Medulla oblongata (tissue), 1 donor: ENCODE data around the gene NBPF4.
"Not testable (repeated sequence)": the region's sequence is repeated elsewhere in the genome, so short reads cannot be mapped to it uniquely, and the experiment has no call there.

Source experiments
- DNase-seq: peaks from one replicate; pipeline ENCODE4 v3.0.0-alpha.2; 2015; ENCODE audit errors: extremely low spot score

Gene NBPF4

GRCh38 chr1:108209456-108210108 lies 34.3 kb downstream of the NBPF4 start:
- no peak for DNase-seq

- no peak for DNase-seq
Measured at GRCh38 chr1:108208724-108209446, 35.0 kb downstream of the NBPF4 start.

DNA sequence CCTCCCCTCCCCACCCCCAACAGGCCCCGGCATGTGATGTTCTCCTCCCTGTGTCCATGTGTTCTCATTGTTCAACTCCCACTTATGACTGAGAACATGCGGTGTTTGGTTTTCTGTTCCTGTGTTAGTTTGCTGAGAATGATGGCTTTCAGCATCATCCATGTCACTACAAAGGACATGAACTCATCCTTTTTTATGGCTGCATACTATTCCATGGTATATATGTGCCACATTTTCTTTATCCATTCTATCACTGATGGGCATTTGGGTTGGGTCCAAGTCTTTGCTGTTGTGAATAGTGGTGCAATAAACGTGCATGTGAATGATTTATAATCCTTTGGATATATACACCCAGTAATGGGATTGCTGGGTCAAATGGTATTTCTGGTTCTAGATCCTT lies 40.3 kb downstream of the NBPF4 start:
- DNase-seq: not testable (repeated sequence)

DNA sequence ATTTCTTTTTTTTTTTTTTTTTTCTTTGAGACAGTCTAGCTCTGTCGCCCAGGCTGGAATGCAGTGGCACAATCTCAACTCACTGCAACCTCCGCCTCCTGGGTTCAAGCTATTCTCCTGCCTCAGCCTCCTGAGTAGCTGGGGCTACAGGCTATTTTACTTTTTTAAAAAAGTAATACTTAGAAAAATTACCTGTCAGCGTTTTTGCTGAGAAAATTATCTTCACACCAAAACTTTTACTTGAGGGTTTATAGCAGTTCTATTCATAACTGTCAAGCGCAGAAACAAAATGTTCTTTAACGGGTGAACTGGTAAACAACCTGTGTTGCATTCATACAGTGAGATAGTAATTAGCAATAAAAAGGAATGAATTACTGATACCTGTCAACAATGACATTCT lies 42.2 kb downstream of the NBPF4 start:
- DNase-seq: no peak

- DNase-seq: peak; percentile 68
Measured at GRCh38 chr1:108200687-108201051, 43.2 kb downstream of the NBPF4 start.

DNA sequence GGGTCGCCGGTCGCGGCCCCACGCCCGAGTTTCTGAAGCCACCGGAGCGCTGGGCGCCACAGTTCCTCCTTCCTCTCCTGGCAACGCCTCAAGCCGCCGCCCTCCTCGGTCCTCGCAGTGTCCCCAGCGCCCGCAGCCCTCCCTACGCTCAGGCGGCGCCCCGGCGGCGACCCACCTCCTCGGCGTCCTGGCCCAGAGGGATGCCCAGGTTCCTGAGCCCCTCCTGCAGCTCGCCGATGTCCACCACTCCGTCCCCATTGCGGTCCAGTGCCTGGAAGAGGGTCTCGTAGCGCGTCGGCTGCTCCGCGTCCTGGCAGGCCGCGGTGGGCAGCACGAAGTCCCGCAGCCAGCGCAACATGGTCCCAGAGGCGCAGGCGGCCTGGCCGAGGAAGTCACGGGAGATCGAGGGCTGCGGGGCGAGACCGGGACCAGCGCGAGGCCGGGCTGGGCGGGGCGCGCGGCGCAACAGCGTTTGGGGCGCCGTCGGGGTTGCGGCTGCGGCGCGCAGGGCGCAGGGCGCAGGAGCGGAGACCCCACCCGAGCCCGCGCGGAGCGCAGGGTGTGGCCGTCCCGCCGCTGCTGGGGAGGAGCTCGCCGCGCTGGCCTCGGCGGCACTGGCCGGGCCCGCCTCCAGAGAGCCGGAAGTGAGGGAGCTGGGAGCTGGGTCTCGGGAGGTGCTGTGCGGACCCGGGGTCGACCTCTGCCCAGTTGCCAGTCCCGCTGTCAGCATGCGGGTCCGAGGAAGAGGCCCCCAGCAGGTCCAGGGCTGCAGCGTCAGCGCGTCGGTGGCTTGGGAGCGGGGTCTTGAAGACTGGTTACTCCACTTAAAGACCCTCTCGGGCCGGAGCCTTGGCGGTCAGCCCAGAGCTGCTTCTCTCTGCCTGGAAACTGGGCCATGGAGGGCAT lies 43.8 kb downstream of the NBPF4 start, which contains the start of gene SLC25A24:
Gene SLC25A24, minus strand, starts transcription at position 563 of the 906 bp plus-strand sequence. Its CDS starts 205 bp downstream, at position 358.
- peak; percentile 68 for DNase-seq

- DNase-seq: no peak
Measured at GRCh38 chr1:108199201-108199691, 44.6 kb downstream of the NBPF4 start.

- no peak for DNase-seq
Measured at GRCh38 chr1:108194051-108194450, 49.8 kb downstream of the NBPF4 start.

GRCh38 chr1:108193333-108193732 lies 50.5 kb downstream of the NBPF4 start:
- DNase-seq: no peak

DNA sequence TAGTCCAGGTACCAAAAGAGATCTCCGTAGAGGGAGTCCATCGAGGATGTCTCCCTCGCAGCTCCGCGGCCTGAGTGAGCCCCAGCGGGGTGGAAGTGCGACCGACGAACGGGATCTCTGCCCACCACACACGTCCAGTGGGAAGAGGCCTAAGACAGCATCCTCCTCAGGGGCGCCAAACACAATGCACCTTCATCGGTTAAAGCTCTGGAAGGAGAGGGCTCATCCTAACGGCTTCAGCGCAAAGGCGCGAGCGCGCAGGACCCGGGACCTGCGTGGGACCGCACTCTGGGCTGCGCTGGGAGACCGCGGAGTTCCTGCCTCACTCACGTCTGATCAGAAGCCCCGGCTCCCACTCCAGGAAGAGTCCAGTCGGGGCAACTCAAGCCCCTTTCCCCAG lies 51.3 kb downstream of the NBPF4 start:
- DNase-seq: no peak

DNA sequence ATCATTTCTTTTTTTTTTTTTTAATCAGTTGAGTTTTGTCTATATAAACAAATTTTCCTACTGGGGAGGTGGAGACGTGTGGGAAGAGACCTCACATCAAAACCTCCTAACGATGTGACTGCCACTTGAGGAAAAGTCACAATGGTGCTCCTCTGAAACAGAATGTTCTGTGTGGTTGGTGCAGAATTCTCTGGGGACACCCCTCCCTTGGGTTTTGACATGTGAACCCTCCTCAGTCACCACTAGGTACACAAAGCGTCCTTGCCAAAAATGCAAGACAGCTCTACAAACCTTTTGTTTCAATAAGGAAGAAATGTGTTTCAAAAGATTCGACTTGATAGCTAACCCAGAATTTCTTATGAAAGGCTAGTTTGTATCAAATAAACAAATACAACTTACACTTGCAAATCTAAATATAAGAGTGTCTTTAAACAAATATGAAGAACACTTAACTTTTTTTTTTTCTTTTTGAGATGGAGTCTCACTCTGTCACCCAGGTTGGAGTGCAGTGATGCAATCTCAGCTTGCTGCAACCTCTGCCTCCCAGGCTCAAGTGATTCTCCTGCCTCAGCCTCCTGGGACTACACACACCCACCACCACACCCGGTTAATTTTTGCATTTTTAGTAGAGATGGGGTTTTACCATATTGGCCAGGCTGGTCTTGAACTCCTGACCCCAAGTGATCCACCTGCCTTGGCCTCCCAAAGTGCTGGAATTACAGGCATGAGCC lies 53.0 kb downstream of the NBPF4 start:
- no peak for DNase-seq

DNA sequence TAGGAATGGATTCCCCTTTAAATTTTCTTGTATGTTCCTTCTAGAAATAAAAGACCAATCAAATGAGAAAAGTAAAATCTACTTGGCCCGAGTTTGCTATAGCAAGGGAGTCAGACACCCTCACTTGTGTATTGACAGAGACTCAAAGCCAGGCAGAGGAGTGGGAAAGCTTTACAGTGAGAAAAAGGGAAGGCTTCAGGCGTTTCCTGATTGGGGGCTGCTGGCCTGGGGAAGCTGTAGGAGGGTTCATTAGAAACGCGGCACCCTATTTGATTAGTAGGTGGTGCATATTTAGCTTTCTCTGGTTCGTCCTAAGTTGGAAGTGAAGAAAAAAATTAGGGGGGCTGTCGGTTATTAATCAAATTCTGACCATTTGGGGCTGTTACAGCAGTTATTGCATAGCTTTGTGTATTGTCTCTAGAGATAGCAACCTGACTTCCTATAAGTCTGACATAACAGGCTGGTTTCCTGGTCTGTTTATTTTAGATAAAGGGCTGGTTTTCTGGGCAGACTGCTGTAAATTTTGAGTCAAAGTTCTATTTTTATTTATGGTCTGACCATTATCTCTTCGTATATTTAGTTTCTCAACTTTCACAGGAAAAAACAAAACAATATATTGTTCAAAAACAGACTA lies 53.8 kb downstream of the NBPF4 start:
- DNase-seq: no peak

DNA sequence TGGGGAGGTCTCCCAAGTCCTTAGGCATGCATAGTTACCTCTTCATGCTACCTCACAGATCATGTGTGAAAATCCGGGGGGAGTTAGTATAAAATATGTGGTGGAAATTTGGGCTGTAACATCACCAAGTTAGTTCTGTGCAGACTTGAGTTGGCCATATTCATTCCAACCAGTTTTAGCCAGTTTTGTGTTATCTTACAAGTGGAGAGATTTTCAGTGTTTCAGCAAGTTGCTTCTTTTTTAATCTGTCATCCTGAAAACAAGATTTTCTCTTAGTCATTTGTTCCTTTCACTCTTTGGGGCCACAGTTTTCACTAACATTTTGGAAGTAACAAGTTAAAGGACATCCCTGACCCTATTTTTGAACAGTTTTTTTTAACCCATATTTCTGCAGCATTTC lies 55.1 kb downstream of the NBPF4 start:
- DNase-seq: no peak

DNA sequence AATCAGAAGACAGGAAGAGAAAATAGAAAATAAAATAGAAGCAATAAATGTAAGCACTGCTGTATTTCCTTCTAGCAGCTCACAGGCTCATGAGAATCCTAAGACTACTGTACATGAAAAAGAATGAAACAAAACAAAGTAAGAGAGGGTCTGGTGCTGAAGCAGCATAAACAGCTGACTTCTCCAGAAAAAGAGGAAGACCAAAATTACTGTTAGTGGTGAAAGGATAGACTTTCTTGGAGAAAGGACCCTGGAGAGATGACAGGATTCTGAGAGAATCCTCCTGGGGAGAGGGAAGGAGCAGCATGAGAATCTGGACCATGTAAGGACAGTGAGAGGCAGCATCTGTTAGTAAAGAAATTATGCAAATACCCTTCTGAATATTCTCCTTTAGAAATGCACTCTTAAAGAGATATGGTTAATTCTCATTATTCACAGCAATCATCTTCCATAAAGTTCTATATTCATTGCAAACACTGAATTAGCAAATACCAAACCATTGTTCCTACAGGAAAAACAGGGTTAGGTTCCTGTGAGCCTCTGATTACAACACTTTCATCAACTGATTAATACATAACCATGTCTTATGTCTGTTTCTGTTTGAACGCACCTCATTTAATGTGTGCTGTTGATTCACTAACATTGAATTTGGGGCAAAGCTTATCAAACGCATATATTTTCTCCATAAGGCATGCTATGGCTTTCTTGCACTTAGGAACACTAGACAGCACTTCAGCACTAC lies 60.7 kb downstream of the NBPF4 start:
- no peak for DNase-seq

DNA sequence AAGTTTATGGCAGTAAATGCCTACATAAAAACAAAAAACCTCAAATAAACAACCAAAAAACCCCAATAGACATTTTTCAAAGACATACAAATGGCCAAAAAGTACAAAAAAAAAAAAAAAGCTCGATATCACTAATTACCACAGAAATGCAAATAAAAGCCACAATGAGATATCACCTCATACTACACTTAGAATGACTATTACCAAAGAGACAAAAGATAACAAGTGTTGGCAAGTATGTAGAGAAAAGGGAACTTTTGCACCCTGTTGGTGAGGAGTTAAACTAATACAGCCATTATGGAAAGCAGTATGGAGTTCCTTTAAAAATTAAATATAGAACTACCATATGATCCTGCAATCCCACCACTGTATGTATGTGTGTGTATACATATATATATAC lies 64.9 kb downstream of the NBPF4 start:
- no peak for DNase-seq
